GM18907 (cell line): ENCODE data around the gene TNS3.

ENCODE experiments used
- ATAC-seq: cut with Tn5 transposase; IDR thresholded peaks from one replicate; pipeline ENCODE4 v1.9.1; 2021; ENCODE audit warnings: mild to moderate bottlenecking, moderate library complexity; ENCODE audit not compliant: unreplicated experiment

TNS3 gene

DNA sequence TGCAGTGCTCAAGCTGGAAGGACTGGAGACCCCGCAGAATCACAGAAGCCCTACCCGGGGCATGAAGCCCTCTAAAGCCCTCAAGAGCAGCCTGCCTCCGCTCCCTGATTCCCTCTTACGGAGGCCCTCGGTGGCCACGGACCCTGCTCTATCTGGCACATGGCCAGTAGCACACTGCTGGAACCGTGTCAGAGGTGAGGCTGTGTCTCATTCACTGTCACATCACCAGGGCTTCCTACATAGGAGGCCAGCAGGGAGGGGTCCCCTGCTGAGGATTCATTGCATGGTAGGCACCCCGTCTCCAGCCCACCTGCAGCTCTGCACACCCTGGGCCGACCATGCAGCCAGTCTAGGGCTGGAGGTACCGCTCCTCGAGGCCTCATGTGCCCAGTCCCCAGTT, 259.2 kb downstream of the TNS3 start:
- no peak for ATAC-seq

DNA sequence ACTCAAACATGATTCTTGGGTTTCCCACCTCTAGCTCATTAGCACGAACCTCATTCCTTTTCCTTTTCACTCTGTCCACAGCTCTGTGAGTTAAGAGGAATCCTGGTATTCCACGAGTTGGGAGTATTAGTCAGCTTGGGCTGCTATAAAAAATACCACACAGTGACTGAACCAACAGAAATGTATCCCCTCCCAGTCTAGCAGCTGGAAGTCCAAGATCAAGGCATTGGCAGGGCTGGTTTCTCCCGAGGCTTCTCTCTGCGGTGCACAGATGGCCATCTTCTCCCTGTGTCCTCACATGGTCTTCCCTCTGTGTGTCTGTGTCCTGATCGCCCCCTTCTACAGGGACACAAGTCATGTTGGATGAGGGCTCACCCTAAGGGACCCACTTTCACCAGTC, 261.6 kb downstream of the TNS3 start:
- no peak for ATAC-seq

DNA sequence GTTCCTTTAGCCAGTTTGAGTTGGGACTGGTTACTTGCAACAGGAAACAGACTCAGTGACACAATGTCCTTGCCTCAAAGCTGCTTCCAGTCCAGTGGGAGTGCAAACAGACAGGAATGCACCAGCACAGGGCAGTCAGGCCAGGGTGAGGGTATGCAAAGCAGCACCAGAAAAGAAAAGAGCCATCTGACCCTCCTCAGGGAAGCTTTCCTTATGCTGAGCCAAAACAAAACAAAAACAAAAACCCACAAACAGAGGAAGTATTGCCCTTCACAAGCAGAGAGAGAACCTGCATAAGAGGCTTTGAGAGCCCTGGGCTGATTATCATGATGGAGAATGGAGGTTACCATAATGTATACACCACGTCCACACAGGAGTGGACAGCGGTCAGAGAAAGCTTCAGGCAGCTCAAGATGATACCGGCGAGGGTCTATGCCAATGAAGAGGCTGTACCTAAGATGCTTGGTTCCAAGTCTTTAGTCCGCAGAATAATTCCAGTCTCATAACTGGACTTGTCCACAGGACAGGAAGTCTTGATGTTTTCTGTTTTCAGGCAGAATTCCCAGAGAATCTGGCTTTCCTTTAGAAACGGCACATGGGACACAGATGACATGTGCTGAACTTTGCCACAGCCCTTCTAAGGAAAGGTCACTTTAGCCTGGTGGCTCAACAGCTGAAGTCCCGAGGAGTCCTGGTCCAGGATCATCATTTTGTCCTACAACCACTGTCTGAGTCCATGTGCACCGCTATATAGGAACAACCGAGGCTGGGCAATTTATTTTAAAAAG, 263.3 kb downstream of the TNS3 start:
- peak; percentile 67 for ATAC-seq

DNA sequence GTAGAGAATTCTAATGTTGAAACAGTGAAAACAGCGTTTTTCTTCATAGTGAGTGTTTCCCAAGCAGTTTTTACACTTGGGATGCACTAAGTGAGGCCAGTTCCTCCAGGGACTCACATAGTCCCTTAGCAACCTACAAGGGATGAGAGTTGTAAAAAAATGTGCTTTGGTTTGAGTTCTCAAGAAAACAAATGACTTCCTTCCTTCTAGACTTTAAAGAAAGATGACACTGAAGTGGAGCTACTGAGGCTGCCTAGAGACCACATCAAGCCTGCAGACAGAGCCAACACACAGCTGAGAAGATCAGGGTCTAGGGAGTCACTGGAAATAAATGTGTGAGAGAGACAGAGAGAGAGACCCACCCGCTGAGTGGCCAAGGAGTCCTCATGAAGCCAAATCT, 264.4 kb downstream of the TNS3 start:
- ATAC-seq, result no peak

- ATAC-seq, result no peak
Measured at GRCh38 chr7:47314728-47315607, 266.9 kb downstream of the TNS3 start.

DNA sequence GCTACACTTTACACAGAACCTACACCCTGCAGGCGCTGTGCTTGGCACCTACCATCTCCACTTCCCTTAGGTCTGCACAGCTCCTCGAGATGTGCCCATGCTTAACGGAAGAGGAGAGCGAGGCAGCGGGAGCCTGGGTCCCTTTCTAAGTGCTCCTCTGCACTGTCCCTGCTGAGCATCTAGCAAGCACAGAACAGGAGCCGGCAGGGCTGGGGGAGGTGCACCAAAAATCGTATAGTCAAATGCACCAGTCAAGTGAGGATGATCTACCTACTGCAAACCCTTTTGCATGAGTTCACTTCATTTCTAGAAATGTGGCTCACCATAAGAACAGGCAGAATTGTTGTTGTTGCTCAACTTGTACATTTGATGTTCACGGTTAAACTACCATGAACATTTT, 267.7 kb downstream of the TNS3 start:
- no peak for ATAC-seq

DNA sequence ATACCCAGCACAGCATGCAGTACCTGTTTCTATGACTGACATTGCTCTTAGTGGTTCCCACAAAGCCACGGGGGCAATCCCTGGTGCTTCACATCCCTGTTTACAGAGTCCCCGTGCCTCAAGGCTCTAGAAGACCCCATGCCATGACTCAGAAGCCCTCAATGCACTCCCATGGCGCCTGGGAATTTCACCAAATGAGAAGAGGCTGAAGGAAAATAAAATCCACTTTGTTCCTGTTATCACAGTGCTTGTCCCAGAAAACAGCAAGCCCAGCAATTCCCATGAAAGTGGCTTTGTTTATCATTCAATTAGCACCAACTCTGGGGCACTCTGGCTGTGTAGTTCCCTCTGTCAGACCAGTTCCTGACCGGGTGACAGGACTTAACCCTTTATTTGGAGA, 268.3 kb downstream of the TNS3 start:
- no peak for ATAC-seq

DNA sequence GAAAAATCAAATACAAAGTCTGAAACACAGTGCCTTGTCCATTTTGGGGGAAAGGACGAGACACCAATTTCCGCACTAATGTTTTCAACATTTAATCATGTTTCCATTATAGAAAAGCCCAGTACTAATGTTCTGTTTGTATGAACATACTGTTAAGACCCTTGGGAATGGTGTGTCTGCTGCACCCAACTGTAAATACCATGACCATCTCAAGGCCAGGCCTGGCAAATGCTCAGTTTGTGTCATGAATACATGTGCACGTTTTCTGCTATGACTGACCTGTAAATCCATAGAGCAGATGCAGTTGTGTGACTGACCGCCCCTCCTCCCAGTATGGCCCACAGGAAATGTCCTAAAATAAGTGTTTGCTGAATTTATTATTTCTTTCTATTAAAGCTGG, 270.0 kb downstream of the TNS3 start:
- ATAC-seq, result no peak

- no peak for ATAC-seq
Measured at GRCh38 chr7:47310020-47310419, 271.9 kb downstream of the TNS3 start.

- ATAC-seq, result no peak
Measured at GRCh38 chr7:47308808-47309207, 273.1 kb downstream of the TNS3 start.

DNA sequence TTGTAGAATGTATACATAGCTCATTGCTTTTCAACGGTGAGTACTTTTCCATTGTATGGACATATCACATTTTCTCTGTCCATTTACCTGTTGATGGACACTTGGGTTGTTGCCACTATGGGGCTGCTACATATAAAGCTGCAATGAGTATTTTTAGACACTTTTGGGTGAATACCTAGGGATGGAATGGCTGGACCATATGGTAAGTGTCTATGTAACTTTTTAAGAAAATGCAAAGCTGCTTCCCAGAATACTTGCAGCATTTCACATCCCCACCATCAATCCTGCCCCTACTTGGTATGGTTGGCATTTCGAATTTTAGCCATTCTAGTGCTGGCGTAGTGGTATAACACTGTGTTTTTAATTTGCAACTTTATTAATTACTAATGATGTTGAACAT, 274.6 kb downstream of the TNS3 start:
- no peak for ATAC-seq

- ATAC-seq, result no peak
Measured at GRCh38 chr7:47304727-47305719, 276.9 kb downstream of the TNS3 start.

- ATAC-seq, result no peak
Measured at GRCh38 chr7:47303695-47304453, 278.0 kb downstream of the TNS3 start.

GRCh38 chr7:47303014-47303694, 278.8 kb downstream of the TNS3 start:
- ATAC-seq, result no peak

DNA sequence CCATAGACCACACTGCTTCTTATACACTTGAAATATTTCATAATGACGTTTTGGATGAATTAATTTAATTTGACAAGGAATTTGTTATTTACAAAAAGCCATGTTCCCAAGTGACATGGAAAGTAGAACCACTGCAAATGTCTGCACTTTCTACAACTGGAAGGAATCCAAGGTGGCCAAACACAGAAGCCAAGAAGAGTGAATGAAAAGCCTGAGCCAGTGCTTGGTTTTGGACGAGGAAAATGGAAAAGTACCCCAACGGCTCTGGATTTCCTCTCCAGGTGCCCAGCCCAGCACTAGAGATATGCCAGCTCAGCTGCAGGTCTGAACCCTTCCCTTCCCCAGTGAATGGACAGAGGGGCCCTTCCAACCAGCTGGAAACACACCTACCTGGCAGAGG, 279.4 kb downstream of the TNS3 start:
- no peak for ATAC-seq

DNA sequence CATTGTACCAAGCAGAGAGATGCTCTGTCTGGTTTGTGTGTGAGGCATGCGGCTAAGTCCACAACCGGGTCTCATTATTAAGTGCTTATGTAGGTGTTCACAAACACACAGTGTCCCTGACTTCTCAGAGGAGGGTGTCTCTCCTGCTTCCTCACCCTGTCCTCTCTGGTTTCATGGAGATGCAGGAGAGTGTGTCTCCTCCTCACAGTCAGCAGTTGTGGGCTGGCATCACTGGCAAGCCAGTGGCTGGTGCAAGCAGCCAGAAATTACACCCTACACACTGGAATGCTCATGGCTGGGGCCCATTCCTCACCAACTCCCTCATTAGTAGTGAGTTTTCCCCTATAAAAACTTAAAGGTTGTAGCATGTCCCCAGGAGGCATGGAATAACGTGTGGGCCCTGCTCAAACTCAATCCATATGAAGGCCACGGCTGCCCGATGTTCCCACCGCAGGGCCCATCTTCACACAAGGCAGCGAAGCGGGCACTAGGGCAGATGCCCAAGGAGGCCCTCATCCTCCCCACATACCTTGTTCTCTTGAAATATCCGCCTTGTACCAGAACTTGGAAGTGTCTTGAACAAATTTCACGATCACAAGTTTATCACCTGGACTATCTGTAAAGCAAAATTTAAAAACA, 280.1 kb downstream of the TNS3 start:
- no peak for ATAC-seq

DNA sequence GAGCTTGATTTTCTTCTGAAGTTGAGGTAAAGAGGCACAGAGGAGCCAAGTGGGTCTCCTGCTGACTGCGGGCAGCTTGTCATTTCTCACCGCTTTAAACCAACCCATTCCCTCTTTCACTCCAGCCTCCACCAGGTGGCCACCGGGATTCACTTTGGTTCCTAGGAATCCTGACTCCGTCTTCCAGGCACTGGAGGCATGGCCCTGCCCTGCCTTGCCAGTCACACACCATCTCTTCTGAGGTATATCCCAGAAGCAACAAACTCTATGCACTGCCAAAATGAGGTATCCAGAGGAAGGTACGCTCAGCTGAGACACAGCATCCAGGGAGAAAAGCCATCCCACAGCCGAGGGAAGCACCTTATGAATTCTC, 280.8 kb downstream of the TNS3 start:
- no peak for ATAC-seq

DNA sequence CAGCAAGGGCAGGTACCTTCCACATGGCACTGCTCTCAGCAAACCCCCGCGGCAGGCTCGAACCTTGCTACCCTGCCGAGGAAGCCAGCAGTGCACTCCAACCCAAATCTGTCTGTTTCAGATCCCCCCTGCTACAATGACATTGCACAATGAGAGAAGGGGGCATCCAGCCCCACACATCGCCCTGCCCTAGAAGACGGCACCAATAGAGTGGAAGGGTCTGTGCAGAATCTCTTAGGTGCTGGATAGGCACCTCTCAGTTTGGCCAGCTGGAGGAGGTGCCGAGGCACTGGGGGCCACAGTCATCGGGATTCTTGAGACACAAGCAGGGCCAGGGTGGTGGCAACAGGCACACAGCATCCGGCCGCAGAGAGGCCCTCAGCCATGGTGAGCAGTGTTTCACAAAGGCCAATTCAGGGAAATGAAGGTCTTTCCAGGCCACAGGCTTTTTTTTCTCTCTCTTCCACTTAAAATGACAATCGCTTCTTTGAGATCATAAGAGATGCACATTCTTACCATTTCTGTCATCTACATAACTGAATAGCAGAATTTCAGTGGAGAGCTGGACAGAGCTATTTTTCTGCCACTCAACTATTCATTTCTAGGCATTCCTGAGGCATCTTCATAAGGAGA, 281.3 kb downstream of the TNS3 start:
- no peak for ATAC-seq

- no peak for ATAC-seq
Measured at GRCh38 chr7:47299496-47299895, 282.4 kb downstream of the TNS3 start.
